Spleen (tissue), 11 donors: ENCODE results near the gene ARSA. TPM values are rescaled to one million over a fixed set of nuclear protein-coding genes. Genes with fewer than 3 reads are reported as not detected.
A peak's percentile ranks its signal among the peaks of the same experiment; 100 is the strongest.
"Not testable (repeated sequence)": the region's sequence is repeated elsewhere in the genome, so short reads cannot be mapped to it uniquely, and the experiment has no call there.

ENCODE experiments used
- DNase-seq: peaks from one replicate; pipeline ENCODE4 v3.0.0-alpha.2; 2020
- H3K27ac ChIP-seq, 8 donors: fragments of 200-600 bp; sonication (generic) in 7 of 8; 1 replicate in 4 of 8; 2 replicates in 4 of 8; pipeline versions ENCODE4 v1.5.0 to v1.8.0; 2016 to 2021; ENCODE audit warnings: inconsistent platforms in 4 of 8, mild to moderate bottlenecking in 4 of 8, moderate library complexity in 1 of 8
- H3K27me3 ChIP-seq, 7 donors: fragments of 200-600 bp; sonication (generic) in 6 of 7; replicated peaks in 1 of 7; 1 replicate in 4 of 7; 2 replicates in 3 of 7; pipeline versions ENCODE4 v1.5.0 to v1.8.0; 2016 to 2021; ENCODE audit warnings: inconsistent platforms in 3 of 7, mild to moderate bottlenecking in 1 of 7
- H3K36me3 ChIP-seq, 6 donors: fragments of 200-600 bp; sonication (generic) in 5 of 6; 1 replicate in 4 of 6; 2 replicates in 2 of 6; pipeline versions ENCODE4 v1.5.0 to v1.8.0; 2016 to 2021; ENCODE audit warnings: inconsistent platforms in 2 of 6
- H3K4me1 ChIP-seq, 6 donors: fragments of 200-600 bp; sonication (generic) in 5 of 6; 1 replicate in 3 of 6; 2 replicates in 3 of 6; pipeline versions ENCODE4 v1.5.0 to v1.8.0; 2016 to 2021; ENCODE audit warnings: inconsistent platforms in 3 of 6
- H3K4me3 ChIP-seq, 8 donors: fragments of 200-600 bp; sonication (generic) in 7 of 8; 1 replicate in 4 of 8; 2 replicates in 4 of 8; pipeline versions ENCODE4 v1.5.0 to v1.8.0; 2016 to 2021; ENCODE audit warnings: inconsistent platforms in 4 of 8, mild to moderate bottlenecking in 4 of 8, moderate library complexity in 2 of 8
- H3K9me3 ChIP-seq, 8 donors: fragments of 200-600 bp; sonication (generic) in 7 of 8; 1 replicate in 4 of 8; 2 replicates in 4 of 8; pipeline versions ENCODE4 v1.5.0 to v1.8.0; 2016 to 2021; ENCODE audit warnings: inconsistent platforms in 4 of 8
- CTCF ChIP-seq, 11 experiments: fragments of 200-600 bp in 7 of 11; fragments of 450-650 bp in 4 of 11; sonication (generic) in 4 of 11; IDR thresholded peaks in 8 of 11; conservative IDR thresholded peaks in 3 of 11; 1 replicate in 7 of 11; 2 replicates in 4 of 11; pipeline versions ENCODE4 v1.4.0 to v1.8.0; 2016 to 2021; ENCODE audit warnings: antibody characterized with exemption in 11 of 11, inconsistent platforms in 4 of 11, mild to moderate bottlenecking in 1 of 11
- POLR2A ChIP-seq, 3 donors: fragments of 450-650 bp; IDR thresholded peaks; one replicate each; pipeline ENCODE4 v1.5.1; 2017; ENCODE audit warnings: antibody characterized with exemption in 3 of 3, mild to moderate bottlenecking in 1 of 3
- POLR2AphosphoS5 ChIP-seq, 3 donors: sonication (generic); formaldehyde crosslinking; IDR thresholded peaks; one replicate each; pipeline ENCODE4 v1.5.1; 2017; ENCODE audit warnings: antibody characterized with exemption in 3 of 3
- WGBS, 5 donors: extraction: QIAGEN DNeasy Blood & Tissue Kit in 3 of 5; methylation state at CpG; one replicate each; pipeline versions ENCODE4 v1.1.5 to v1.1.7; 2013 to 2018; 5-methylcytosine and 5-hydroxymethylcytosine counted together
- intact Hi-C: fragments of 100-400 bp; cut with DNase I; formaldehyde crosslinking; loops from one replicate; pipeline ENCODE4 v1.15.0; 2023; ENCODE audit warnings: low total_unique reads
- polyA plus RNA-seq, 3 donors: library from polyadenylated mRNA; stranded (reverse); fragments of 200-250 nt; gene quantifications; one replicate each; pipeline ENCODE4 v1.2.1, GENCODE V29; 2013
- total RNA-seq, 7 donors: library from RNA; depleted of rRNA in 3 of 7; stranded (reverse); fragments of >200 nt in 3 of 7; fragmentation: NEBNext Ultra II Directional in 4 of 7; extraction: Animal tissue kit (Norgen Biotek cat#: 25700) in 4 of 7; gene quantifications; one replicate each; pipeline versions ENCODE4 v1.1.0 to v1.2.1, GENCODE V29; 2016 to 2021
- donor health status: healthy with polysubstance abuse.
- donor health status: DM: no; HTN: no; CAD: no; lungs with moderate emphysema.
- donor health status: DM: no; HTN: no; CAD: no.
- donor health status: Bipolar disorder and iron deficiency.
- donor health status: healthy.
- donor health status: DM: no; HTN: no; CAD: no.
- donor health status: DM: yes; HTN: yes; CAD: no.

ARSA gene
- total and polyA plus RNA-seq, 10 donors = 26.0 to 108 (median 64.7) TPM

DNA sequence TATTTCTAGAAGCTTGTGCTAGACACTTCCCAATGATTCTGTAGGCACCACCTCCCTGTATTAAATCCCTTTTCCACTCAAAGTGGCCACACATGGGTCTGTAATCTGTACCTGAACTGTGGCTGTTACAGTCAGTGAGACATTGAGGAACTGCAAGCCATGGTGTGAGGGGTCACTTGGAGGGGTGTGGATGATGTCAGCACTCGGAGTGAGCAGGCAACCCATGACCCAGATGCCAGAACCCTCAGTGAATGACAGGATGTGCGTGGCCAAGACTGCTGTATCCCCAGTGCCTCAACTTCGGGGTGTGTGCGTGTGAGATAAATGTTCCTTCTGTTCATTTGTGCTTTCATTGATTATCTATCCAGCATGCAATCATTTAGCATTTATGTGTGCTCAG lies 30.0 kb upstream of the ARSA start:
- WGBS, 5 donors = 60 to 76% (median 64%) methylated on average over 4 of the region's 4 CpGs
- H3K27ac ChIP-seq = peak overlapping the region in 5 of 8 donors; percentile 57 to 85 (median 77)

GRCh38 chr22:50656122-50657070 lies 28.4 kb upstream of the ARSA start:
- DNase-seq = peak; percentile 83
- H3K4me3 ChIP-seq = no peak overlapping the region

More for the DNA sequence above, 30.0 kb upstream of the ARSA start:
- TF ChIP-seq CTCF (IDR thresholded peaks at IDR 0.05 in 8 of 11, conservative IDR thresholded peaks at IDR 0.05 in 3 of 11) = no peak
- no peak for TF ChIP-seq POLR2AphosphoS5 (IDR thresholded peaks at IDR 0.05)
- TF ChIP-seq POLR2A (IDR thresholded peaks at IDR 0.05) = no peak
- intact Hi-C loops = no loop called here
- Histone ChIP-seq H3K27me3 (peaks cover 0 to 35% (median 0%) of the 10 kb centered on the region in 7 donors), H3K9me3 (no peaks in the 10 kb centered on the region), H3K4me1 (peaks cover 0 to 35% (median 0%) of the 10 kb centered on the region in 6 donors), H3K36me3 (no peaks in the 10 kb centered on the region), H3K4me3 (no peak overlapping the region)
- DNase-seq = no peak

DNA sequence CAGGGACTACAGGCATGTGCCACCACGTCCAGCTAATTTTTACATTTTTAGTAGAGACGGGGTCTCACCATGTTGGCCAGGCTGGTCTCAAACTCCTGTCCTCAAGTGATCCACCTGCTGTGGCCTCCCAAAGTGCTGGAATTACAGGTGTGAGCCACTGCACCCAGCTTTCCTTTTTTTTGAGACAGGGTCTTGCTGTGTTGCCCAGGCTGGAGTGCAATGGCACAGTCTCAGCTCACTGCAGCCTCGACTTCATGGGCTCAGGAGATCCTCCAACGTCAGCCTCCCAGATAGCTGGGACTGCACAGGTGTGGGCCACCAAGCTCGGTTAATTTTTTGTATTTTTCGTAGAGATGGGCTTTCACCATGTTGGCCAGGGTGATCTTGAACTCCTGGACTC lies 26.7 kb upstream of the ARSA start:
- H3K36me3 ChIP-seq, H3K4me3 ChIP-seq, intact Hi-C loops, DNase-seq, H3K9me3 ChIP-seq: not testable (repeated sequence)
- H3K27me3 ChIP-seq = peaks cover 0 to 26% (median 0%) of the 10 kb centered on the region in 7 donors
- H3K4me1 ChIP-seq = peaks cover 0 to 35% (median 0%) of the 10 kb centered on the region in 6 donors
- 70 to 97% (median 87%) methylated on average over 6 of the region's 6 CpGs for WGBS, 5 donors
- peak overlapping the region in 6 of 8 donors; percentile 10 to 85 (median 70) for H3K27ac ChIP-seq

More at GRCh38 chr22:50656122-50657070, 28.4 kb upstream of the ARSA start:
- Histone ChIP-seq H3K27me3 (peaks cover 0 to 35% (median 0%) of the 10 kb centered on the region in 7 donors), H3K27ac (peak overlapping the region in 7 of 8 donors; percentile 42 to 85 (median 69)), H3K9me3 (no peaks in the 10 kb centered on the region), H3K36me3 (no peaks in the 10 kb centered on the region), H3K4me1 (peaks cover 0 to 35% (median 0%) of the 10 kb centered on the region in 6 donors)
- TF ChIP-seq CTCF (IDR thresholded peaks at IDR 0.05 in 8 of 11, conservative IDR thresholded peaks at IDR 0.05 in 3 of 11) = no peak
- TF ChIP-seq POLR2AphosphoS5 (IDR thresholded peaks at IDR 0.05) = peak; percentile 82 to 86 (median 84)
- WGBS, 5 donors = 49 to 74% (median 58%) methylated on average over 23 of the region's 23 CpGs
- intact Hi-C loops = no loop called here

DNA sequence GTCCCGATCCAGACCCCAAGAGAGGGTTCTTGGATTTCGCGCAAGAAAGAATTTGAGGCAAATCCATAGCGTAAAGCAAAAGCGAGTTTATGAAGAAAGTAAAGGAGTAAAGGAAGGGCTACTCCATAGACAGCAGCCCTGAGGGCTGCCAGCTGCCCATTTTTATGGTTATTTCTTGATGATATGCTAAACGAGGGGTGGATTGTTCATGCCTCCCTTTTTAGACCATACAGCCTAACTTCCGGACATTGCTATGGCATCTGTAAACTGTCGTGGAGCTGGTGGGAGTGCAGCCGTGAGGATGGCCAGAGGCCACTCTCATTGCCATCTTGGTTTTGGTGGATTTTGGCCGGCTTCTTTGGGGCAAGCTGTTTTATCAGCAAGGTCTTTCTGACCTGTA lies 25.3 kb upstream of the ARSA start:
- Histone ChIP-seq H3K4me1 (peaks cover 0 to 26% (median 0%) of the 10 kb centered on the region in 6 donors), H3K36me3 (no peaks in the 10 kb centered on the region), H3K27ac (no peak overlapping the region), H3K27me3 (peaks cover 0 to 19% (median 0%) of the 10 kb centered on the region in 7 donors), H3K4me3 (no peak overlapping the region), H3K9me3 (peaks cover 0 to 16% (median 11%) of the 10 kb centered on the region in 8 donors)
- TF ChIP-seq POLR2AphosphoS5 (IDR thresholded peaks at IDR 0.05) (no peak), POLR2A (IDR thresholded peaks at IDR 0.05) (no peak), CTCF (IDR thresholded peaks at IDR 0.05 in 8 of 11, conservative IDR thresholded peaks at IDR 0.05 in 3 of 11) (no peak)
- 86 to 96% (median 91%) methylated on average over 10 of the region's 10 CpGs for WGBS, 5 donors
- intact Hi-C loops = no loop called here
- DNase-seq = no peak

DNA sequence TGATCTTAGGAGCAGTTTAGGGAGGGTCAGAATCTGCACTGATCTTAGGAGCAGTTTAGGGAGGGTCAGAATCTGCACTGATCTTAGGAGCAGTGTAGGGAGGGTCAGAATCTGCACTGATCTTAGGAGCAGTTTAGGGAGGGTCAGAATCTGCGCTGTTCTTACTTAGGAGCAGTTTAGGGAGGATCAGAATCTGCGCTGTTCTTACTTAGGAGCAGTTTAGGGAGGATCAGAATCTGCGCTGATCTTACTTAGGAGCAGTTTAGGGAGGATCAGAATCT lies 15.8 kb upstream of the ARSA start:
- DNase-seq, intact Hi-C loops, H3K27ac ChIP-seq, H3K4me3 ChIP-seq, H3K36me3 ChIP-seq: not testable (repeated sequence)
- WGBS, 5 donors = 59 to 69% (median 68%) methylated on average over 3 of the region's 3 CpGs
- peaks cover 0 to 11% (median 8%) of the 10 kb centered on the region in 8 donors for H3K9me3 ChIP-seq
- peaks cover 6 to 33% (median 16%) of the 10 kb centered on the region in 6 donors for H3K4me1 ChIP-seq
- H3K27me3 ChIP-seq = peaks cover 0 to 47% (median 0%) of the 10 kb centered on the region in 7 donors

GRCh38 chr22:50643021-50643820 lies 15.3 kb upstream of the ARSA start:
- DNase-seq, intact Hi-C loops, H3K36me3 ChIP-seq, H3K27ac ChIP-seq, H3K9me3 ChIP-seq, H3K4me3 ChIP-seq: not testable (repeated sequence)
- peaks cover 0 to 47% (median 0%) of the 10 kb centered on the region in 7 donors for H3K27me3 ChIP-seq
- 88 to 96% (median 92%) methylated on average over 17 of the region's 17 CpGs for WGBS, 5 donors
- H3K4me1 ChIP-seq = peaks cover 6 to 33% (median 16%) of the 10 kb centered on the region in 6 donors
